CD14-positive monocyte (primary cell): Measurements from ENCODE around the gene DUSP12. TPM values are rescaled to one million over a fixed set of nuclear protein-coding genes. Genes with fewer than 3 reads are reported as not detected.

Source experiments
- DNase-seq, 3 donors: peaks; one replicate each; pipeline ENCODE4 v3.0.0-alpha.2; 2011 to 2022
- H2AFZ ChIP-seq: 2 replicates; pipeline ENCODE4 v1.6.0; 2012; ENCODE audit warnings: mild to moderate bottlenecking, low read depth, low read length, inconsistent platforms; ENCODE audit not compliant: insufficient read depth, poor library complexity, severe bottlenecking
- H3K27ac ChIP-seq, 2 donors: 1 replicate in 1 of 2; 2 replicates in 1 of 2; pipeline ENCODE4 v1.5.1; 2012 to 2013; ENCODE audit warnings: low read length in 2 of 2, control low read depth in 1 of 2, inconsistent platforms in 1 of 2, low read depth in 1 of 2, mild to moderate bottlenecking in 1 of 2
- H3K27me3 ChIP-seq, 2 donors: one replicate each; pipeline versions ENCODE4 v1.6.0 to v1.6.1; 2011 to 2013; ENCODE audit warnings: low read length in 2 of 2; ENCODE audit not compliant: control insufficient read depth in 2 of 2, insufficient read depth in 2 of 2
- H3K36me3 ChIP-seq, 2 donors: replicated peaks in 1 of 2; 1 replicate in 1 of 2; 2 replicates in 1 of 2; pipeline versions ENCODE4 v1.5.1 to v1.6.1; 2012 to 2013; ENCODE audit warnings: low read length in 2 of 2, control low read depth in 1 of 2, inconsistent platforms in 1 of 2, mild to moderate bottlenecking in 1 of 2; ENCODE audit not compliant: insufficient read depth in 2 of 2, control insufficient read depth in 1 of 2
- H3K4me1 ChIP-seq, 2 donors: 1 replicate in 1 of 2; 2 replicates in 1 of 2; pipeline versions ENCODE4 v1.5.1 to v1.6.1; 2012 to 2013; ENCODE audit warnings: low read length in 2 of 2, control low read depth in 1 of 2, inconsistent platforms in 1 of 2, mild to moderate bottlenecking in 1 of 2, moderate library complexity in 1 of 2; ENCODE audit not compliant: insufficient read depth in 2 of 2, control insufficient read depth in 1 of 2
- H3K4me2 ChIP-seq: replicated peaks from 2 replicates; pipeline ENCODE3; 2012; ENCODE audit warnings: low read length, moderate library complexity, mild to moderate bottlenecking; ENCODE audit not compliant: poor library complexity, severe bottlenecking; ENCODE audit errors: extremely low read depth
- H3K4me3 ChIP-seq, 3 experiments: fragments of 200-600 bp in 1 of 3; sonication (generic) in 1 of 3; replicated peaks in 1 of 3; 1 replicate in 2 of 3; 2 replicates in 1 of 3; pipeline ENCODE4 v1.5.1; 2011 to 2013; ENCODE audit warnings: low read length in 3 of 3, mild to moderate bottlenecking in 3 of 3, control low read depth in 2 of 3, low read depth in 2 of 3, inconsistent platforms in 1 of 3, moderate library complexity in 1 of 3
- H3K79me2 ChIP-seq: 2 replicates; pipeline ENCODE4 v1.6.0; 2012; ENCODE audit warnings: mild to moderate bottlenecking, control low read depth, inconsistent platforms, low read length, moderate library complexity; ENCODE audit not compliant: insufficient read depth
- H3K9ac ChIP-seq: 2 replicates; pipeline ENCODE4 v1.6.0; 2017; ENCODE audit warnings: low read length, mild to moderate bottlenecking; ENCODE audit not compliant: insufficient read depth, poor library complexity, severe bottlenecking
- H3K9me3 ChIP-seq, 2 donors: replicated peaks in 1 of 2; 1 replicate in 1 of 2; 2 replicates in 1 of 2; pipeline versions ENCODE4 v1.5.1 to v1.6.1; 2012 to 2013; ENCODE audit warnings: low read length in 2 of 2, control low read depth in 1 of 2; ENCODE audit not compliant: control insufficient read depth in 1 of 2, insufficient read depth in 1 of 2
- H4K20me1 ChIP-seq: 2 replicates; pipeline ENCODE4 v1.6.0; 2012; ENCODE audit warnings: mild to moderate bottlenecking, low read length, control low read depth, moderate library complexity; ENCODE audit not compliant: insufficient read depth
- H3K27ac Mint-ChIP-seq, 7 donors: one replicate each; pipeline ENCODE4 v1.8.0; 2020; ENCODE audit warnings: mild to moderate bottlenecking in 7 of 7, mixed read lengths in 7 of 7, moderate library complexity in 6 of 7, inconsistent platforms in 2 of 7
- H3K27me3 Mint-ChIP-seq, 3 donors: one replicate each; pipeline ENCODE4 v1.8.0; 2021 to 2022; ENCODE audit warnings: low read depth in 3 of 3, mild to moderate bottlenecking in 3 of 3, mixed read lengths in 3 of 3, moderate library complexity in 3 of 3, inconsistent platforms in 1 of 3
- H3K36me3 Mint-ChIP-seq, 2 donors: one replicate each; pipeline ENCODE4 v1.8.0; 2020; ENCODE audit warnings: mixed read lengths in 2 of 2, inconsistent platforms in 1 of 2, mild to moderate bottlenecking in 1 of 2
- H3K4me1 Mint-ChIP-seq: one replicate; pipeline ENCODE4 v1.8.0; 2020; ENCODE audit warnings: mild to moderate bottlenecking, mixed read lengths
- H3K4me3 Mint-ChIP-seq, 2 donors: one replicate each; pipeline ENCODE4 v1.8.0; 2020; ENCODE audit warnings: mild to moderate bottlenecking in 2 of 2, mixed read lengths in 2 of 2, moderate library complexity in 1 of 2
- H3K9me3 Mint-ChIP-seq, 7 donors: one replicate each; pipeline ENCODE4 v1.8.0; 2020 to 2022; ENCODE audit warnings: mixed read lengths in 7 of 7, mild to moderate bottlenecking in 6 of 7, moderate library complexity in 6 of 7, inconsistent platforms in 2 of 7
- CTCF ChIP-seq: fragments of 200-600 bp; IDR thresholded peaks from one replicate; pipeline ENCODE4 v1.8.0; 2022; ENCODE audit warnings: antibody characterized with exemption, mild to moderate bottlenecking
- WGBS: methylation state at CpG from one replicate; pipeline ENCODE4 v1.1.5; 2013; ENCODE audit warnings: missing lambda C conversion rate; ENCODE audit not compliant: insufficient coverage; 5-methylcytosine and 5-hydroxymethylcytosine counted together
- intact Hi-C, 2 donors: fragments of 100-400 bp; cut with micrococcal nuclease; formaldehyde crosslinking; loops; one replicate each; pipeline versions ENCODE4 v1.15.0 to v1.15.1; 2023
- polyA plus RNA-seq, 3 donors: library from polyadenylated mRNA; depleted of rRNA in 1 of 3; unstranded in 2 of 3; stranded (reverse) in 1 of 3; fragments of 300-500 nt in 2 of 3; fragments of >200 nt in 1 of 3; fragmentation: Illumina TruSeq in 2 of 3; gene quantifications; 1 replicate in 2 of 3; 2 replicates in 1 of 3; pipeline ENCODE4 v1.2.3, GENCODE V29; 2012 to 2021

The DUSP12 gene
- polyA plus RNA-seq, 3 donors: 19.0 to 32.0 (median 30.5) TPM

GRCh38 chr1:161730050-161730564 lies 19.5 kb upstream of the DUSP12 start:
- H3K27me3 Mint-ChIP-seq: peaks cover 81 to 94% (median 91%) of the 10 kb centered on the region in 3 donors
- H3K9me3 Mint-ChIP-seq: peaks cover 0 to 23% (median 12%) of the 10 kb centered on the region in 7 donors
- H3K4me1 ChIP-seq: peaks cover 27 to 46% of the 10 kb centered on the region in 2 donors
- WGBS: no CpG with 5 or more reads among the region's 6 CpGs
- peak; percentile 51 to 81 (median 72) for DNase-seq
- intact Hi-C loops: no loop called here
- H3K27ac ChIP-seq: no peak overlapping the region
- no peak overlapping the region for H3K9ac ChIP-seq
- no peak overlapping the region for H3K4me2 ChIP-seq
- no peaks in the 10 kb centered on the region for H3K36me3 ChIP-seq
- peak overlapping the region in 1 of 7 donors; percentile 48 for H3K27ac Mint-ChIP-seq
- no peaks in the 10 kb centered on the region for H3K79me2 ChIP-seq
- H3K36me3 Mint-ChIP-seq: peaks cover 4 to 8% of the 10 kb centered on the region in 2 donors
- H3K4me3 Mint-ChIP-seq: peak overlapping the region in 1 of 2 donors; percentile 75
- no peaks in the 10 kb centered on the region for H4K20me1 ChIP-seq
- peaks cover 64 to 95% of the 10 kb centered on the region in 2 donors for H3K27me3 ChIP-seq
- no peak overlapping the region for H2AFZ ChIP-seq
- H3K9me3 ChIP-seq: no peaks in the 10 kb centered on the region
- no peak overlapping the region for H3K4me3 ChIP-seq
- peaks cover 41% of the 10 kb centered on the region for H3K4me1 Mint-ChIP-seq
- no peak for TF ChIP-seq CTCF

- peak overlapping the region in 1 of 2 donors; percentile 75 for H3K4me3 Mint-ChIP-seq
- peak overlapping the region in 1 of 7 donors; percentile 60 for H3K27ac Mint-ChIP-seq
- H3K27me3 Mint-ChIP-seq: peaks cover 75 to 94% (median 91%) of the 10 kb centered on the region in 3 donors
- Histone ChIP-seq H3K9ac (no peak overlapping the region), H3K4me1 (peaks cover 20 to 38% of the 10 kb centered on the region in 2 donors), H3K4me3 (no peak overlapping the region), H3K79me2 (no peaks in the 10 kb centered on the region), H3K9me3 (no peaks in the 10 kb centered on the region), H3K36me3 (no peaks in the 10 kb centered on the region), H2AFZ (no peak overlapping the region), H3K4me2 (no peak overlapping the region), H3K27ac (no peak overlapping the region), H3K27me3 (peaks cover 72 to 95% of the 10 kb centered on the region in 2 donors), H4K20me1 (no peaks in the 10 kb centered on the region)
- intact Hi-C loops: no loop called here
- WGBS: 73% methylated on average over 2 of the region's 6 CpGs
- no peak for TF ChIP-seq CTCF
- H3K4me1 Mint-ChIP-seq: peaks cover 32% of the 10 kb centered on the region
- peaks cover 0 to 16% (median 5%) of the 10 kb centered on the region in 7 donors for H3K9me3 Mint-ChIP-seq
- peaks cover 2 to 5% of the 10 kb centered on the region in 2 donors for H3K36me3 Mint-ChIP-seq
- DNase-seq: no peak
Measured at GRCh38 chr1:161731241-161731640, 18.3 kb upstream of the DUSP12 start.
